H1 (cell line): Measurements from ENCODE around the gene COQ7. TPM values are rescaled to one million over a fixed set of nuclear protein-coding genes. Genes with fewer than 3 reads are reported as not detected.

Experiments used
- CTCF ChIA-PET: fragments of 300-600 bp; sonication (Branson Sonifier 250); formaldehyde crosslinking; loops from one replicate; lab custom pipeline; 2021; ENCODE audit not compliant: partially characterized antibody; lab: Charles Lee
- POLR2A ChIA-PET: fragments of 300-600 bp; sonication (Branson Sonifier 250); formaldehyde crosslinking; loops from one replicate; lab custom pipeline; 2021; ENCODE audit warnings: inconsistent platforms; ENCODE audit not compliant: partially characterized antibody; lab: Charles Lee
- DNase-seq, 2 experiments: peaks; one replicate each; pipeline versions ENCODE4 v3.0.0 to v3.0.0-alpha.2; 2010 to 2022; ENCODE audit warnings: low spot score in 2 of 2, low read depth in 1 of 2, mixed read lengths in 1 of 2
- FAIRE-seq: peaks from 2 replicates; lab custom pipeline; 2011; peaks lifted over from hg19 to GRCh38; lab: Jason Lieb, UNC
- H2AFZ ChIP-seq: 2 replicates; pipeline ENCODE4 v1.8.1; 2012; ENCODE audit warnings: low read length, inconsistent platforms
- H2AK5ac ChIP-seq: 2 replicates; pipeline ENCODE4 v1.6.1; 2013; ENCODE audit warnings: low read depth, low read length
- H2BK120ac ChIP-seq: replicated peaks from 2 replicates; pipeline ENCODE3; 2013; ENCODE audit warnings: low read depth, low read length, inconsistent platforms
- H2BK12ac ChIP-seq: 2 replicates; pipeline ENCODE4 v1.6.1; 2013; ENCODE audit warnings: low read depth, low read length
- H2BK15ac ChIP-seq: 2 replicates; pipeline ENCODE4 v1.6.1; 2013; ENCODE audit warnings: low read length
- H2BK20ac ChIP-seq: 2 replicates; pipeline ENCODE4 v1.6.1; 2013; ENCODE audit warnings: low read length
- H2BK5ac ChIP-seq: 2 replicates; pipeline ENCODE4 v1.6.1; 2013; ENCODE audit warnings: low read depth, low read length
- H3K14ac ChIP-seq: 2 replicates; pipeline ENCODE4 v1.6.1; 2013; ENCODE audit warnings: inconsistent platforms; ENCODE audit not compliant: insufficient read length
- H3K18ac ChIP-seq: 2 replicates; pipeline ENCODE4 v1.6.1; 2013; ENCODE audit warnings: low read length; ENCODE audit errors: extremely low read depth
- H3K23ac ChIP-seq: 2 replicates; pipeline ENCODE4 v1.6.1; 2013; ENCODE audit warnings: inconsistent platforms; ENCODE audit not compliant: insufficient read length
- H3K23me2 ChIP-seq: 2 replicates; pipeline ENCODE4 v1.6.1; 2013; ENCODE audit warnings: low read depth, low read length
- H3K27ac ChIP-seq: 2 replicates; pipeline ENCODE4 v1.6.1; 2011; ENCODE audit warnings: low read depth, low read length, inconsistent platforms
- H3K27me3 ChIP-seq, 4 experiments: replicated peaks in 1 of 4; 1 replicate in 1 of 4; 2 replicates in 3 of 4; pipeline versions ENCODE4 v1.6.1 to v1.8.1; 2011 to 2013; ENCODE audit warnings: low read length in 3 of 4, mild to moderate bottlenecking in 3 of 4, inconsistent platforms in 2 of 4, mixed read lengths in 2 of 4, moderate library complexity in 1 of 4; ENCODE audit not compliant: control insufficient read depth in 3 of 4, insufficient read depth in 3 of 4; ENCODE audit errors: extremely low read depth in 1 of 4
- H3K36me3 ChIP-seq, 4 experiments: 2 replicates each; pipeline versions ENCODE4 v1.6.1 to v1.8.1; 2011 to 2013; ENCODE audit warnings: mild to moderate bottlenecking in 4 of 4, low read length in 3 of 4, moderate library complexity in 2 of 4, control low read depth in 1 of 4, inconsistent platforms in 1 of 4; ENCODE audit not compliant: insufficient read depth in 4 of 4, control insufficient read depth in 2 of 4
- H3K4ac ChIP-seq: replicated peaks from 2 replicates; pipeline ENCODE3; 2013; ENCODE audit warnings: low read length, low read depth, mixed read lengths, inconsistent platforms; ENCODE audit not compliant: insufficient read length
- H3K4me1 ChIP-seq, 4 experiments: replicated peaks in 1 of 4; 1 replicate in 1 of 4; 2 replicates in 3 of 4; pipeline versions ENCODE4 v1.6.1 to v1.8.1; 2011 to 2013; ENCODE audit warnings: low read length in 3 of 4, inconsistent platforms in 2 of 4, mixed read lengths in 1 of 4; ENCODE audit not compliant: insufficient read depth in 4 of 4, control insufficient read depth in 3 of 4
- H3K4me2 ChIP-seq, 2 experiments: 2 replicates each; pipeline versions ENCODE4 v1.6.1 to v1.8.1; 2011 to 2013; ENCODE audit warnings: low read depth in 2 of 2, low read length in 2 of 2, control low read depth in 1 of 2, inconsistent platforms in 1 of 2, mild to moderate bottlenecking in 1 of 2; ENCODE audit not compliant: insufficient read depth in 1 of 2
- H3K4me3 ChIP-seq, 4 experiments: fragments of 200-600, 300-600 bp in 1 of 4; sonication (generic), shearing (Covaris generic), sonication (Bioruptor Twin) in 1 of 4; 2 replicates each; pipeline versions ENCODE4 v1.5.1 to v1.8.1; 2011 to 2016; ENCODE audit warnings: low read length in 4 of 4, low read depth in 3 of 4, control low read depth in 2 of 4, inconsistent platforms in 2 of 4, mild to moderate bottlenecking in 2 of 4, mixed read lengths in 1 of 4, moderate library complexity in 1 of 4; ENCODE audit not compliant: insufficient read depth in 2 of 4; ENCODE audit errors: extremely low read depth in 1 of 4
- H3K56ac ChIP-seq: replicated peaks from 2 replicates; pipeline ENCODE3; 2013; ENCODE audit warnings: low read depth, mild to moderate bottlenecking, mixed read lengths, low read length, inconsistent platforms; ENCODE audit not compliant: insufficient read length
- H3K79me1 ChIP-seq: 2 replicates; pipeline ENCODE4 v1.6.1; 2013; ENCODE audit warnings: low read depth, low read length, control low read depth
- H3K79me2 ChIP-seq, 2 experiments: 2 replicates each; pipeline versions ENCODE4 v1.6.1 to v1.8.1; 2012 to 2013; ENCODE audit warnings: low read length in 2 of 2, mild to moderate bottlenecking in 2 of 2, inconsistent platforms in 1 of 2; ENCODE audit not compliant: insufficient read depth in 2 of 2, control insufficient read depth in 1 of 2
- H3K9ac ChIP-seq, 4 experiments: replicated peaks in 1 of 4; 1 replicate in 1 of 4; 2 replicates in 3 of 4; pipeline versions ENCODE4 v1.6.1 to v1.8.1; 2011 to 2013; ENCODE audit warnings: low read depth in 3 of 4, low read length in 3 of 4, control low read depth in 2 of 4, mild to moderate bottlenecking in 2 of 4, moderate library complexity in 2 of 4, inconsistent platforms in 1 of 4; ENCODE audit errors: extremely low read depth in 1 of 4
- H3K9me3 ChIP-seq, 2 experiments: 2 replicates each; pipeline versions ENCODE4 v1.6.1 to v1.8.1; 2012 to 2013; ENCODE audit warnings: mild to moderate bottlenecking in 2 of 2, moderate library complexity in 2 of 2, control low read depth in 1 of 2, inconsistent platforms in 1 of 2, low read depth in 1 of 2, low read length in 1 of 2, mixed read lengths in 1 of 2; ENCODE audit not compliant: insufficient read depth in 2 of 2
- H4K20me1 ChIP-seq, 2 experiments: replicated peaks in 1 of 2; 2 replicates each; pipeline versions ENCODE3 to v1.8.1; 2011 to 2013; ENCODE audit warnings: inconsistent platforms in 2 of 2, low read length in 2 of 2, mild to moderate bottlenecking in 1 of 2; ENCODE audit not compliant: insufficient read depth in 2 of 2, control insufficient read depth in 1 of 2
- H4K5ac ChIP-seq: 2 replicates; pipeline ENCODE4 v1.6.1; 2013; ENCODE audit warnings: low read length, low read depth, mixed read lengths, inconsistent platforms; ENCODE audit not compliant: insufficient read length
- H4K8ac ChIP-seq: 2 replicates; pipeline ENCODE4 v1.8.0; 2013; ENCODE audit warnings: mild to moderate bottlenecking, moderate library complexity, low read length, inconsistent platforms; ENCODE audit not compliant: insufficient read depth; ENCODE audit errors: extremely low read depth
- H4K91ac ChIP-seq: replicated peaks from 2 replicates; pipeline ENCODE3; 2013; ENCODE audit warnings: low read length, mixed read lengths, inconsistent platforms; ENCODE audit not compliant: insufficient read length
- CBX5 ChIP-seq: fragments of 300-800, 300-1000 bp; sonication (generic); IDR thresholded peaks from 2 replicates; pipeline ENCODE4 v1.7.1; 2016; ENCODE audit warnings: antibody characterized with exemption, low read length, low read depth
- CEBPB ChIP-seq: IDR thresholded peaks from 2 replicates; pipeline ENCODE4 v1.6.1; 2012; ENCODE audit warnings: low read depth, low read length
- CTCF ChIP-seq, 3 experiments: IDR thresholded peaks; 1 replicate in 2 of 3; 2 replicates in 1 of 3; pipeline versions ENCODE4 v1.5.1 to v1.6.1; 2011; ENCODE audit warnings: low read length in 3 of 3, mild to moderate bottlenecking in 3 of 3, inconsistent platforms in 2 of 3, low read depth in 1 of 3, moderate library complexity in 1 of 3; ENCODE audit not compliant: insufficient read depth in 1 of 3; ENCODE audit errors: control extremely low read depth in 1 of 3
- EGR1 ChIP-seq: IDR thresholded peaks from 2 replicates; pipeline ENCODE4 v1.6.1; 2011; ENCODE audit warnings: low read depth, low read length, borderline replicate concordance
- GABPA ChIP-seq: IDR thresholded peaks from 2 replicates; pipeline ENCODE4 v1.6.1; 2011; ENCODE audit warnings: mild to moderate bottlenecking, low read length, moderate library complexity, borderline replicate concordance; ENCODE audit not compliant: insufficient read depth
- GTF2F1 ChIP-seq: IDR thresholded peaks from 2 replicates; pipeline ENCODE4 v1.6.1; 2012; ENCODE audit warnings: low read depth, low read length, improper control_type of control experiment, borderline replicate concordance
- NRF1 ChIP-seq: IDR thresholded peaks from 2 replicates; pipeline ENCODE4 v1.6.1; 2011; ENCODE audit warnings: mild to moderate bottlenecking, low read depth, low read length, improper control_type of control experiment
- POU5F1 ChIP-seq: IDR thresholded peaks from 2 replicates; pipeline ENCODE4 v1.6.1; 2011; ENCODE audit warnings: low read depth, mild to moderate bottlenecking, low read length, moderate library complexity
- SIN3A ChIP-seq, 2 experiments: IDR thresholded peaks in 1 of 2; conservative IDR thresholded peaks in 1 of 2; 2 replicates each; pipeline ENCODE4 v1.6.1; 2011 to 2012; ENCODE audit warnings: low read length in 2 of 2, improper control_type of control experiment in 1 of 2, low read depth in 1 of 2, mild to moderate bottlenecking in 1 of 2
- SP4 ChIP-seq: IDR thresholded peaks from 2 replicates; pipeline ENCODE4 v1.6.1; 2012; ENCODE audit warnings: low read length, inconsistent platforms
- SRF ChIP-seq: IDR thresholded peaks from 2 replicates; pipeline ENCODE4 v1.6.1; 2011; ENCODE audit warnings: mild to moderate bottlenecking, low read depth, low read length, moderate library complexity
- TBP ChIP-seq: IDR thresholded peaks from 2 replicates; pipeline ENCODE4 v1.6.1; 2011; ENCODE audit warnings: low read depth, low read length, improper control_type of control experiment
- WGBS, 2 experiments: shearing (Covaris generic) in 1 of 2; methylation state at CpG; one replicate each; pipeline versions ENCODE4 v1.1.6 to v1.1.7; 2013 to 2015; ENCODE audit warnings: low lambda C conversion rate in 2 of 2, mixed read lengths in 2 of 2, inconsistent platforms in 1 of 2, low coverage in 1 of 2, missing lambda C conversion rate in 1 of 2; ENCODE audit not compliant: insufficient replicate concordance in 2 of 2, insufficient coverage in 1 of 2, insufficient read length in 1 of 2; ENCODE audit errors: extremely low coverage in 1 of 2, missing lambda C conversion rate in 1 of 2; 5-methylcytosine and 5-hydroxymethylcytosine counted together
- polyA plus RNA-seq, 7 experiments: library from polyadenylated mRNA; depleted of rRNA in 3 of 7; stranded (reverse) in 5 of 7; unstranded in 2 of 7; fragments of >200 nt in 5 of 7; fragments of 200-250 nt in 2 of 7; gene quantifications; 1 replicate in 5 of 7; 2 replicates in 1 of 7; 4 replicates in 1 of 7; pipeline versions ENCODE4 v1.2.1 to v1.2.3, GENCODE V29; 2011 to 2013; ENCODE audit warnings: missing spikeins in 2 of 7, mixed read lengths in 2 of 7
- total RNA-seq: library from RNA; stranded (reverse); fragmentation: NEBNext Ultra II Directional; extraction: Animal tissue kit (Norgen Biotek cat#: 25700); gene quantifications from 2 replicates; pipeline ENCODE4 v1.2.1, GENCODE V29; 2021

Gene COQ7
- total and polyA plus RNA-seq, 2 of the 8 experiments (the other 6 are each of a cell fraction or from before 2014, with no cell fraction given), result 7.1 to 15.2 TPM

DNA sequence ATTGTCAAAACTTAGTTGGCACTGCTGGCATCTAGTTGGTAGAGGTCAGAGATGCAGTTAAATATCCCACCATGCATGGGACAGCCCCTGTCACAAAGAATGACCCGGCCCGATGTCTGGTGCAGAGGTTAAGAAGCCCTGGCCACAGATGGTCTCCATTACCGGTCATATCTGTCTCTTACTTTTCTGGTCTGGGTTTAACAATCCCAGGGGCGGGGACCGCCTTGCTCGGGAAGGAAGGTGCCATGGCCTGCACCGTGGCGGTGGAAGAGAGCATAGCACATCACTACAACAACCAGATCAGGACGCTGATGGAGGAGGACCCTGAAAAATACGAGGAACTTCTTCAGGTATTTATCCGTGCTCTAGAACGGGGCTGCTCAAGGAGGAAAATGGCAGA lies 8.1 kb downstream of the COQ7 start:
- FAIRE-seq (no peak), DNase-seq (no peak)
- TF ChIP-seq SP4 (no peak), CEBPB (no peak), CTCF (IDR thresholded peaks at IDR 0.05; ENCODE audit: control extremely low read depth in 1 of 3, insufficient read depth in 1 of 3, low read depth in 1 of 3, low read length in 3 of 3) (no peak), POU5F1 (no peak), CBX5 (no peak), SRF (no peak), SIN3A (conservative IDR thresholded peaks at IDR 0.05 in 1 of 2, IDR thresholded peaks at IDR 0.05 in 1 of 2; ENCODE audit: low read depth in 1 of 2, low read length in 2 of 2) (no peak), NRF1 (no peak), GTF2F1 (no peak), EGR1 (no peak), GABPA (no peak), TBP (no peak)
- Histone ChIP-seq H3K23me2 (no peaks in the 10 kb centered on the region), H3K56ac (no peak overlapping the region), H2BK120ac (no peak overlapping the region), H3K4me2 (no peak overlapping the region), H3K4me3 (no peak overlapping the region), H2AK5ac (no peak overlapping the region), H4K8ac (no peak overlapping the region), H3K27ac (no peak overlapping the region), H3K79me1 (no peaks in the 10 kb centered on the region), H3K79me2 (no peaks in the 10 kb centered on the region), H3K4ac (no peak overlapping the region), H3K27me3 (no peaks in the 10 kb centered on the region), H3K23ac (no peak overlapping the region), H3K36me3 (peaks cover 5 to 25% (median 8%) of the 10 kb centered on the region in 4 experiments; a peak in 6 of 8 replicates), H2BK5ac (no peak overlapping the region), H2BK12ac (no peak overlapping the region), H3K4me1 (no peaks in the 10 kb centered on the region), H2BK15ac (no peak overlapping the region), H4K20me1 (no peaks in the 10 kb centered on the region), H4K5ac (no peak overlapping the region), H3K14ac (no peak overlapping the region), H4K91ac (no peak overlapping the region), H3K9ac (no peak overlapping the region), H2BK20ac (no peak overlapping the region), H3K9me3 (no peaks in the 10 kb centered on the region; a peak in 1 of 4 replicates), H3K18ac (no peak overlapping the region), H2AFZ (no peak overlapping the region)
- WGBS, 2 experiments, result 99% methylated on average over 12 of the region's 12 CpGs; no CpG with 5 or more reads in 1 of the 2 experiments
- CTCF ChIA-PET, result interaction anchor here (2.3 kb wide), 1 partner anchor 91 kb away, joined by 6 read pairs; the partner anchor contains the start of gene TMC7
- POLR2A ChIA-PET, result interaction anchor here (0.6 to 0.7 kb wide), 2 partner anchors 132 to 274 kb away, joined by 3 to 4 read pairs; no protein-coding TSS in a partner anchor
